ENCODE measurements around the gene PTPN4.

PTPN4 gene

DNA sequence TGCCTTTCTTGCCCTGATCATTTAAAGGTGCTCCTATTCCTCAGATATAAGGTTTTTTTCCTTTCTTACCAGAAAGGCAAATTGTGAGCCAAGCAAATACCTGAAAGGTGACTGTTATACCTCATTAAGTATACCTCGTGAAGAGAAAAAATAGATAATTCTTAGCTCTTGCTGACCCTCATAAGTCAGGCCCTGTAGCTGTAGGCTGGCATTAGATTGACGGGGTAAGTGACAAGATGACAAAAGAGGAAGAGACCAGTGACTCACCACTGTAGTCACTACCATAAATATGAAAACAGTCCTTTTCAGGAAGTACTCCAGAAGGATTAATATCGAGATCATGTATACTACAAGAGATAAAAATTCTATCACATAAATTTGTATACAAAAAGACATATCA lies 104.6 kb downstream of the PTPN4 start:
- no peaks in the 10 kb centered on the region for H3F3A ChIP-seq (ENCODE audit: insufficient read depth, low read length)
- no peaks in the 10 kb centered on the region for H3K36me3 ChIP-seq (replicated peaks; ENCODE audit: insufficient read depth, low read length)
- no peak overlapping the region for H3K27ac ChIP-seq (ENCODE audit: low read length)
- no peaks in the 10 kb centered on the region for H3K9me2 ChIP-seq (replicated peaks; ENCODE audit: insufficient read depth, low read length)
- no peak for DNase-seq
- peaks cover 3% of the 10 kb centered on the region; the same call in 1 of the 2 replicates for H3K4me1 ChIP-seq (ENCODE audit: low read length)
- H3K79me2 ChIP-seq (ENCODE audit: low read length), result peaks cover 20% of the 10 kb centered on the region
- no peak overlapping the region for H2AFZ ChIP-seq (ENCODE audit: low read length)
- no peaks in the 10 kb centered on the region for H3K9me3 ChIP-seq (replicated peaks; ENCODE audit: insufficient read depth, low read length)
- no peak overlapping the region for H3K4me3 ChIP-seq (ENCODE audit: low read length)
- no peaks in the 10 kb centered on the region for H4K20me1 ChIP-seq (ENCODE audit: insufficient read depth, low read length)
- no peaks in the 10 kb centered on the region for H3K27me3 ChIP-seq (replicated peaks; ENCODE audit: insufficient read depth, low read length)
- TF ChIP-seq EZH2phosphoT487 (IDR thresholded peaks at IDR 0.05; ENCODE audit: low read length), result no peak
- TF ChIP-seq, protein P1, sequence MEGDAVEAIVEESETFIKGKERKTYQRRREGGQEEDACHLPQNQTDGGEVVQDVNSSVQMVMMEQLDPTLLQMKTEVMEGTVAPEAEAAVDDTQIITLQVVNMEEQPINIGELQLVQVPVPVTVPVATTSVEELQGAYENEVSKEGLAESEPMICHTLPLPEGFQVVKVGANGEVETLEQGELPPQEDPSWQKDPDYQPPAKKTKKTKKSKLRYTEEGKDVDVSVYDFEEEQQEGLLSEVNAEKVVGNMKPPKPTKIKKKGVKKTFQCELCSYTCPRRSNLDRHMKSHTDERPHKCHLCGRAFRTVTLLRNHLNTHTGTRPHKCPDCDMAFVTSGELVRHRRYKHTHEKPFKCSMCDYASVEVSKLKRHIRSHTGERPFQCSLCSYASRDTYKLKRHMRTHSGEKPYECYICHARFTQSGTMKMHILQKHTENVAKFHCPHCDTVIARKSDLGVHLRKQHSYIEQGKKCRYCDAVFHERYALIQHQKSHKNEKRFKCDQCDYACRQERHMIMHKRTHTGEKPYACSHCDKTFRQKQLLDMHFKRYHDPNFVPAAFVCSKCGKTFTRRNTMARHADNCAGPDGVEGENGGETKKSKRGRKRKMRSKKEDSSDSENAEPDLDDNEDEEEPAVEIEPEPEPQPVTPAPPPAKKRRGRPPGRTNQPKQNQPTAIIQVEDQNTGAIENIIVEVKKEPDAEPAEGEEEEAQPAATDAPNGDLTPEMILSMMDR (IDR thresholded peaks at IDR 0.05; ENCODE audit: low read length), result no peak
- TF ChIP-seq EZH2 (optimal IDR thresholded peaks at IDR 0.05; ENCODE audit: low read depth, low read length), result no peak
- H3K9ac ChIP-seq (ENCODE audit: low read length), result no peak overlapping the region
- H3K4me2 ChIP-seq (ENCODE audit: low read depth, low read length), result no peak overlapping the region

GRCh38 chr2:119871725-119872124 lies 112.0 kb downstream of the PTPN4 start:
- peaks cover 10% of the 10 kb centered on the region; the same call in 1 of the 2 replicates for H3K4me1 ChIP-seq (ENCODE audit: low read length)
- no peak overlapping the region for H3K4me3 ChIP-seq (ENCODE audit: low read length)
- no peaks in the 10 kb centered on the region for H3F3A ChIP-seq (ENCODE audit: insufficient read depth, low read length)
- no peak overlapping the region for H2AFZ ChIP-seq (ENCODE audit: low read length)
- no peak overlapping the region for H3K9ac ChIP-seq (ENCODE audit: low read length)
- no peaks in the 10 kb centered on the region for H4K20me1 ChIP-seq (ENCODE audit: insufficient read depth, low read length)
- no peaks in the 10 kb centered on the region for H3K9me3 ChIP-seq (replicated peaks; ENCODE audit: insufficient read depth, low read length)
- DNase-seq, result no peak
- no peaks in the 10 kb centered on the region for H3K36me3 ChIP-seq (replicated peaks; ENCODE audit: insufficient read depth, low read length)
- no peaks in the 10 kb centered on the region for H3K27me3 ChIP-seq (replicated peaks; ENCODE audit: insufficient read depth, low read length)
- H3K4me2 ChIP-seq (ENCODE audit: low read depth, low read length), result no peak overlapping the region
- TF ChIP-seq EZH2phosphoT487 (IDR thresholded peaks at IDR 0.05; ENCODE audit: low read length), result no peak
- no peak for TF ChIP-seq EZH2 (optimal IDR thresholded peaks at IDR 0.05; ENCODE audit: low read depth, low read length)
- TF ChIP-seq, protein P1 (IDR thresholded peaks at IDR 0.05; ENCODE audit: low read length), result no peak
- H3K27ac ChIP-seq (ENCODE audit: low read length), result no peak overlapping the region
- H3K9me2 ChIP-seq (replicated peaks; ENCODE audit: insufficient read depth, low read length), result no peaks in the 10 kb centered on the region
- 0 out of 2 replicates have a peak, but pooled peaks cover 3% of the 10 kb centered on the region for H3K79me2 ChIP-seq (ENCODE audit: low read length)

DNA sequence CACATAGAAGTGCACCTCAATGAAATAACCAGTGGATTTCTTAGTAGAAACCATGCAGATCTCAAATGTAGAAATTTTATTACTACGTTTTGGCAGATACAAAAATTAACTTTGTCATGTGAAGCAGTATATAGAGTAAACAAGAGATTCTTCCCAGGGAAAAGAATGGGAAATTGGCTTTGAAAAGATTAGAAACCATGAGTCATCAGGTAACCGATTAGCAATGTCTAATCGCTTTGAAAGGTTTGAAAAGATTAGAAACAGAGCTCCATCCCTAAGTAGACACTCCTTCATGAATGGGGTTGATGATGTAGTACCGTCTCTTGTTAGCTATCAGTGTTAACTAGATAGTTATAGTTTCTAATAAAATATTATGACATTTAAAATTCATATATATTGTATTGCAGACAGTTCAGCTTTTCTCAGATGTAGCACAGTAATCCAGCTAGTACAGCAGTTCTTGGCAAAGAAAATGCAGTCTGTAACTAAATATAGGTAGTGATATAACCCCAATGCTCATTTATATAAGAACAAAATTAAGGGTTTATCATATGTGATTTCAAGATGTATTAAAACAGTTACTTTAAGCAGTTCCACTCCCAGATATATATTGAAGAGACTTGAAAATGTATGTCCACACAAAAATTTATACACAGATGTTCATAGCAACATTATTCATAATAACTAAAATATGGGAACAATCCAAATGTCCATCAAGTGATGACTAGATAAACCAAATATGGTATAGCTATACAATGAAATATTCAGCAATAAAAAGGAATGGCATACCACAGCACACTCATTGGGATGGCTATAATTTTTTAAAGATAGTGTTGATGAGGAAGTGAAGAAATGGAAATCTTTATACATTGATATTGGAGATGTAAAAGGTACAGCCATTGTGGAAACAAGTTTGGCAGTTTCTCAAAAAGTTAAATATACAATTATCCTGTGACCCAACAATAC lies 113.9 kb downstream of the PTPN4 start:
- no peaks in the 10 kb centered on the region for H3K36me3 ChIP-seq (replicated peaks; ENCODE audit: insufficient read depth, low read length)
- no peaks in the 10 kb centered on the region for H4K20me1 ChIP-seq (ENCODE audit: insufficient read depth, low read length)
- TF ChIP-seq EZH2phosphoT487 (IDR thresholded peaks at IDR 0.05; ENCODE audit: low read length) (no peak), EZH2 (optimal IDR thresholded peaks at IDR 0.05; ENCODE audit: low read depth, low read length) (no peak)
- TF ChIP-seq, protein P1 (IDR thresholded peaks at IDR 0.05; ENCODE audit: low read length), result no peak
- peaks cover 10% of the 10 kb centered on the region; the same call in 1 of the 2 replicates for H3K4me1 ChIP-seq (ENCODE audit: low read length)
- H3K4me3 ChIP-seq (ENCODE audit: low read length), result no peak overlapping the region
- no peak overlapping the region for H3K4me2 ChIP-seq (ENCODE audit: low read depth, low read length)
- no peak overlapping the region for H3K9ac ChIP-seq (ENCODE audit: low read length)
- 0 out of 2 replicates have a peak, but pooled peaks cover 3% of the 10 kb centered on the region for H3K79me2 ChIP-seq (ENCODE audit: low read length)
- no peaks in the 10 kb centered on the region for H3K9me2 ChIP-seq (replicated peaks; ENCODE audit: insufficient read depth, low read length)
- H3K27ac ChIP-seq (ENCODE audit: low read length), result no peak overlapping the region
- no peak for DNase-seq
- no peaks in the 10 kb centered on the region for H3K27me3 ChIP-seq (replicated peaks; ENCODE audit: insufficient read depth, low read length)
- no peaks in the 10 kb centered on the region for H3F3A ChIP-seq (ENCODE audit: insufficient read depth, low read length)
- no peak overlapping the region for H2AFZ ChIP-seq (ENCODE audit: low read length)
- H3K9me3 ChIP-seq (replicated peaks; ENCODE audit: insufficient read depth, low read length), result no peaks in the 10 kb centered on the region

Data from MM.1S (cell line).